Hepatocyte (in vitro differentiated cells): Measurements from ENCODE around the gene RBBP5. TPM values are rescaled to one million over a fixed set of nuclear protein-coding genes. Genes with fewer than 3 reads are reported as not detected.

Experiments used
- DNase-seq: peaks from one replicate; pipeline ENCODE4 v3.0.0-alpha.2; 2016; ENCODE audit warnings: low spot score
- H2AFZ ChIP-seq: fragments of 200-600 bp; sonication (generic); 2 replicates; pipeline ENCODE4 v1.6.0; 2016; ENCODE audit warnings: antibody characterized with exemption, mild to moderate bottlenecking
- H3K27ac ChIP-seq: fragments of 200-600 bp; sonication (generic); 2 replicates; pipeline ENCODE4 v1.5.1; 2016; ENCODE audit warnings: mild to moderate bottlenecking
- H3K27me3 ChIP-seq: fragments of 200-600 bp; sonication (generic); 2 replicates; pipeline ENCODE4 v1.6.1; 2016
- H3K36me3 ChIP-seq: fragments of 200-600 bp; sonication (generic); replicated peaks from 2 replicates; pipeline ENCODE4 v1.5.1; 2016; ENCODE audit warnings: low read depth; ENCODE audit not compliant: insufficient read depth
- H3K4me1 ChIP-seq: fragments of 200-600 bp; sonication (generic); 2 replicates; pipeline ENCODE4 v1.5.1; 2016; ENCODE audit warnings: mild to moderate bottlenecking, moderate library complexity; ENCODE audit not compliant: insufficient read depth
- H3K4me2 ChIP-seq: fragments of 200-600 bp; sonication (generic); 2 replicates; pipeline ENCODE4 v1.6.0; 2016
- H3K4me3 ChIP-seq: fragments of 200-600 bp; sonication (generic); 2 replicates; pipeline ENCODE4 v1.5.1; 2016; ENCODE audit warnings: mild to moderate bottlenecking
- H3K79me2 ChIP-seq: fragments of 200-600 bp; sonication (generic); 2 replicates; pipeline ENCODE4 v1.6.0; 2017; ENCODE audit warnings: mild to moderate bottlenecking
- H3K9me2 ChIP-seq: fragments of 200-600 bp; sonication (generic); replicated peaks from 2 replicates; pipeline ENCODE4 v1.6.0; 2017; ENCODE audit warnings: mild to moderate bottlenecking; ENCODE audit not compliant: insufficient read depth
- H3K9me3 ChIP-seq: fragments of 200-600 bp; sonication (generic); 2 replicates; pipeline ENCODE4 v1.5.1; 2016; ENCODE audit warnings: low read depth, mild to moderate bottlenecking
- H4K20me1 ChIP-seq: fragments of 200-600 bp; sonication (generic); 2 replicates; pipeline ENCODE4 v1.6.0; 2016; ENCODE audit warnings: mild to moderate bottlenecking; ENCODE audit not compliant: insufficient read depth, poor library complexity, severe bottlenecking
- EZH2 ChIP-seq: fragments of 200-600 bp; sonication (generic); IDR thresholded peaks from 2 replicates; pipeline ENCODE4 v1.6.1; 2016; ENCODE audit warnings: antibody characterized with exemption, mild to moderate bottlenecking, borderline replicate concordance
- EZH2phosphoT487 ChIP-seq: fragments of 200-600 bp; sonication (generic); IDR thresholded peaks from one replicate; pipeline ENCODE4 v1.6.1; 2018; ENCODE audit warnings: antibody characterized with exemption, mild to moderate bottlenecking, low read depth, moderate library complexity; ENCODE audit not compliant: unreplicated experiment, severe bottlenecking
- WGBS: methylation state at CpG from one replicate; pipeline ENCODE4 v1.1.6; 2016; ENCODE audit warnings: low lambda C conversion rate; ENCODE audit errors: missing lambda C conversion rate; 5-methylcytosine and 5-hydroxymethylcytosine counted together
- polyA plus RNA-seq: library from polyadenylated mRNA; unstranded; fragments of >200 nt; fragmentation: Nextera tagmentation; extraction: Ambion mirVana; gene quantifications from 2 replicates; pipeline ENCODE4 v1.2.1, GENCODE V29; 2016
- total RNA-seq: library from RNA; depleted of rRNA; stranded (reverse); fragments of >200 nt; gene quantifications from 2 replicates; pipeline ENCODE4 v1.2.3, GENCODE V29; 2014
- TF ChIP-seq, protein P1 (sequence below): fragments of 200-600 bp; sonication (generic); IDR thresholded peaks from 2 replicates; pipeline ENCODE4 v1.5.1; 2016; ENCODE audit warnings: antibody characterized with exemption, mild to moderate bottlenecking; ENCODE audit not compliant: poor library complexity

The RBBP5 gene
- total and polyA plus RNA-seq, 2 experiments from 2014 or later = 9.0 to 15.3 TPM

DNA sequence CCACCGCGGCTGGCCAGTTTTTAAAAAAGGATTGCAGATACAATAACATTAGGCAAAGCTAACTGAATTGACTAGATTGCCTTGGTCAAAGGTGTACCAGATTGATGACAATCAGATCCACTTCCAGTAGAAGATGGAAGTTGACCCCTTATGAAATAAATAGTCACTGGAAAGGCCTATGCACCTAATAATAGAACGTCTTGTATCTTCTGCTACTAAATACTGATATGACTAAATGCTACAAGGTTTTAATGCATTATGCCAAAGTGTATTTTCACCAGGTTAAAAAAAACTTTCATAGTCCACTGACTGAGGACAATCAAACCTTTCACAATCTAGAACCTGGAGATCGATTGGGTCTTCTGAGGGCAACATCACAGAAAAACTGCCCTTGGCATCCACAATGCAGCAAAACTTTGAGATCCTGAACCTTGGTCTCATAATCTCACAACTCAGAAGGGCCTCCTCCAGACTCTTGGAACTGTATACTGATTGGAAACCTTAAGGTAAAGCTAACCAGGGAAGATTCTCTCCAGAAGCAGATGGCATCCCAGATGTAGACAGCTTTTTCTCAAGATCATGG, 7.8 kb upstream of the RBBP5 start:
- Histone ChIP-seq H3K27ac (no peak overlapping the region), H4K20me1 (no peaks in the 10 kb centered on the region), H3K79me2 (no peaks in the 10 kb centered on the region), H3K27me3 (no peaks in the 10 kb centered on the region), H3K9me3 (no peaks in the 10 kb centered on the region), H3K4me1 (no peaks in the 10 kb centered on the region), H3K4me3 (no peak overlapping the region), H2AFZ (no peak overlapping the region), H3K36me3 (no peaks in the 10 kb centered on the region), H3K9me2 (no peaks in the 10 kb centered on the region), H3K4me2 (no peak overlapping the region)
- DNase-seq = no peak
- 86% methylated on average over 4 of the region's 4 CpGs for WGBS
- TF ChIP-seq EZH2 (no peak), EZH2phosphoT487 (no peak)
- TF ChIP-seq, protein P1, sequence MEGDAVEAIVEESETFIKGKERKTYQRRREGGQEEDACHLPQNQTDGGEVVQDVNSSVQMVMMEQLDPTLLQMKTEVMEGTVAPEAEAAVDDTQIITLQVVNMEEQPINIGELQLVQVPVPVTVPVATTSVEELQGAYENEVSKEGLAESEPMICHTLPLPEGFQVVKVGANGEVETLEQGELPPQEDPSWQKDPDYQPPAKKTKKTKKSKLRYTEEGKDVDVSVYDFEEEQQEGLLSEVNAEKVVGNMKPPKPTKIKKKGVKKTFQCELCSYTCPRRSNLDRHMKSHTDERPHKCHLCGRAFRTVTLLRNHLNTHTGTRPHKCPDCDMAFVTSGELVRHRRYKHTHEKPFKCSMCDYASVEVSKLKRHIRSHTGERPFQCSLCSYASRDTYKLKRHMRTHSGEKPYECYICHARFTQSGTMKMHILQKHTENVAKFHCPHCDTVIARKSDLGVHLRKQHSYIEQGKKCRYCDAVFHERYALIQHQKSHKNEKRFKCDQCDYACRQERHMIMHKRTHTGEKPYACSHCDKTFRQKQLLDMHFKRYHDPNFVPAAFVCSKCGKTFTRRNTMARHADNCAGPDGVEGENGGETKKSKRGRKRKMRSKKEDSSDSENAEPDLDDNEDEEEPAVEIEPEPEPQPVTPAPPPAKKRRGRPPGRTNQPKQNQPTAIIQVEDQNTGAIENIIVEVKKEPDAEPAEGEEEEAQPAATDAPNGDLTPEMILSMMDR = no peak

DNA sequence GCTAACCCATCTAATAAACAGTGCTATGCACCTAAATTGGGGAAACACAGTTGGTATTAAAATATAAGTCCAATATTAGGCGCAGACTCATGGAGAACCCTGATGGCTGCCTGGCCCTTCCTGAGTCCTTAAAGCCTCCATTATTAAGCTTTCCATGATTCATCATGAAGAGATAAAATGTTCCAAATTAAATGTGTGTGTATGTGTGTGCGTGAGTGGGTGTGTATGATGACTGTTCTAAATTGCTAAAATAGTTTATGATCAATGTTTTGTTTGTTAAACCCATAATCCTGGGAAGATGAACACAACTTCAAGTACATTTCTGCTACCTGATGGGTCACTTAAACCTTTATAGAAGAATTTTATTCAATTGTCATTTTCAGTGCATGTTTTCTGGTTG, 6.3 kb upstream of the RBBP5 start:
- H3K4me2 ChIP-seq = no peak overlapping the region
- DNase-seq = no peak
- H3K9me2 ChIP-seq = no peaks in the 10 kb centered on the region
- H3K27ac ChIP-seq = no peak overlapping the region
- 90% methylated on average over 2 of the region's 2 CpGs for WGBS
- no peak overlapping the region for H3K4me3 ChIP-seq
- no peaks in the 10 kb centered on the region for H3K27me3 ChIP-seq
- no peaks in the 10 kb centered on the region for H3K9me3 ChIP-seq
- H4K20me1 ChIP-seq = no peaks in the 10 kb centered on the region
- H3K4me1 ChIP-seq = no peaks in the 10 kb centered on the region
- TF ChIP-seq EZH2phosphoT487 (no peak), EZH2 (no peak)
- TF ChIP-seq, protein P1 = no peak
- no peaks in the 10 kb centered on the region for H3K36me3 ChIP-seq
- no peaks in the 10 kb centered on the region for H3K79me2 ChIP-seq
- H2AFZ ChIP-seq = no peak overlapping the region

DNA sequence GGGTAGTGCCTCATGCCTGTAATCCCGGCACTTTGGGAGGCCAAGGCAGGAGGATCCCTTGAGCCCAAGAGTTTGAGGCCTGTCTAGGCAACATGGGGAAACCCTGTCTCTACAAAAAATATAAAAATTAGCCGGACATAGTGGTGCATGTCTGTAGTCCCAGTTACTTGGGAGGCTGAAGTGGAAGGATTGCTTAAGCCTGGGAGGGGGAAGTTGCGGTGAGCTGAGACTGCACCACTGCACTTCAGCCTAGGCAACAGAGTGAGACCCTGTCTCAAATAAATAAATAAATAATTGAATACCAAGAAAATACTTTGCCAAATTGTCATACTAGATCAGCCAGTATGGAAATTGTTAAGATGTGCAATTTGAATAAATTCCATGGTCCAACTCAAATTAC, 5.9 kb upstream of the RBBP5 start:
- Histone ChIP-seq H3K27ac (no peak overlapping the region), H2AFZ (no peak overlapping the region), H3K36me3 (no peaks in the 10 kb centered on the region), H3K4me2 (no peak overlapping the region), H3K9me2 (no peaks in the 10 kb centered on the region), H3K9me3 (no peaks in the 10 kb centered on the region), H4K20me1 (no peaks in the 10 kb centered on the region), H3K27me3 (no peaks in the 10 kb centered on the region), H3K4me1 (peaks cover 4% of the 10 kb centered on the region), H3K79me2 (no peaks in the 10 kb centered on the region), H3K4me3 (no peak overlapping the region)
- WGBS = 90% methylated on average over 3 of the region's 3 CpGs
- no peak for DNase-seq
- no peak for TF ChIP-seq EZH2
- TF ChIP-seq, protein P1 = no peak
- TF ChIP-seq EZH2phosphoT487 = no peak
